GM19035 (cell line): ENCODE measurements around the gene TEP1.
"Not testable (repeated sequence)": the region's sequence is repeated elsewhere in the genome, so short reads cannot be mapped to it uniquely, and the experiment has no call there.

Source experiments
- ATAC-seq: cut with Tn5 transposase; IDR thresholded peaks from one replicate; pipeline ENCODE4 v1.9.1; 2021; ENCODE audit not compliant: unreplicated experiment

The TEP1 gene

DNA sequence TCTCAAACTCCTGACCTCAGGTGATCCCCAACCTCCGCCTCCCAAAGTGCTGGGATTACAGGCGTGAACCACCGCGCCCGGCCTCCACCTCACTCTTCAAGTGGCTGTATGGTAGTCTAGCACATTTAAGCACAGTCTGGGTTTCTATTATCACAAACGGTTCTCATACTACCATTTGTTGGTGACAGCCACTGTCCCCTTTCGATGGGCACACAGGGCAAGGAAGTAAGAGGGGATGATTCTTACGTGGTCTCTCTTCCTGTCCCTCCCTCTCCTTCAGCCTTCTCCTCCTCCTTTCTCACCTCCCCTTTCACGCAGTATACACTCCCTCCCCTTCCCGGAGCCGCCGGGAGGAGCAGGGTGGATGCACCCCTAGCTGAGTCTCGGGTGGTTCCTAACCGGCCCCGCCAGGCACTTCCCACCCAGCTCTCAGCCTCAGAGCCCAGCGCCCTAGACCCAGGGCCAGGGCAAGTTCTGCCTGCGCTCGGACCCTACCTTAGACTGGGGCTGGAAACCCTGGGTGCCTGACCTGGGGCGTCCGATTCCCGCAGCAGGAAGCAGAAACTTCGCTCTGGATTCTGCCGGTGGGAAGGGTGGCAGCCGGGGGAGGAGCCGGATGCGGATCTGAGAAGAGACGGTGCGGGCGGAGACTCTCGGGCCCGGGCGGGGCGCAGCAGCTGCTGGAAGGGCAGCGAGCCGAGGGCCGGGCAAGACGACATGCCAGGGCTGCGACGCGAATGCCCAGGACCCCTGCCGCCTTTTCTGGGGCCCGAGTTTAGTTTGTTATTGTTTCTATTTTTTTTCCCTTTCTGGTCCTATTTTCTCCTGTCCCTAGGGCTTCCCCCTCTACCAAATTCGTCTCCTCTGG is at the start of gene TEP1:
Gene TEP1, minus strand, starts transcription at position 626 of the 868 bp plus-strand sequence. CDS start 5,062 bp downstream, outside the sequence.
- ATAC-seq = peak; percentile 67

DNA sequence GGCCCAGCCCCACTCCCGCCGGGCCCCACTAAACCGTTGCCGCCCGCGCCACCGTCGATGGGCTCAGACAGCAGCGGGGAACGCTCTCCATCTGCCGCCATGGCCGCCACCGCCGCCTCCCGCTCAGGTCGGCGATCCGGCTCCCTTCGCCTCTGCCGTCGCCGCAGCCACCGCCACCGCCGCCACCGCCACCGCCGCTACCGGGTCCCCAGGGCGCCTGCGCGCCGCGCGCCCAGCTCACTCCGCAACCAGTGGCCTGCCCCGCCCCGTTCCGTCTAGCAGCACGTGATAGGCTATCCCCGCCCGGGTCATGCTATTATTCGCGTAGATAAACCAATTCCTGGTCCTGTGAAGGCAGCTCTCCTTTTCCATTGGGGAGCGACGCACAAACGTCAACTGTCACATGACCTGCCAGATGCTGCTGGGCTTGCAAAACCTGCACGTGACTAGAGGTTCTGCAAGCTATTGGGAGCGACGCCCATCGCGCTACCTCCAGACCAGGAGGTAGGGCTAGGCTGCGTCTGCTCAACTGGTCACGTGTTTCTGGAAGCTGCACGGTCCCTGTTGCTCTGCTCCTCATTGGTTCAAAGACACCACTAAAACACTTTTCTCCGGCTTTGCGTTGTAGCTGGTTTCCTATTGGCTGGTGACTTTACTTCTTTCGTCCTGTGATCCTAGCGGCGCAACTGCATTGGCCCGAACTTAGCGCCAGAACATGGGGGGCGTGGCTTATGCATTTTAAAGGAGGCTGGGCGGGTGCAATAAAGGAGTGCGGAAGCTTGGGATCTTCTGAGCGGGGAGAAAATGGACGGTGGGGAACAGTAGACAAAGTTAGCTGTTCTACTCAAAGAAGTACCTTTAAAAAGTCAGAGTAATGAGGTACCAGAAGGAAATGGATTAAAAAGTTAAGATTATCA is 48.2 kb upstream of the TEP1 start, which contains the start of gene PIP4P1:
Gene PIP4P1, minus strand, starts transcription at position 210 of the 917 bp plus-strand sequence. Its CDS starts 109 bp downstream, at position 101.
- ATAC-seq = peak; percentile 93

DNA sequence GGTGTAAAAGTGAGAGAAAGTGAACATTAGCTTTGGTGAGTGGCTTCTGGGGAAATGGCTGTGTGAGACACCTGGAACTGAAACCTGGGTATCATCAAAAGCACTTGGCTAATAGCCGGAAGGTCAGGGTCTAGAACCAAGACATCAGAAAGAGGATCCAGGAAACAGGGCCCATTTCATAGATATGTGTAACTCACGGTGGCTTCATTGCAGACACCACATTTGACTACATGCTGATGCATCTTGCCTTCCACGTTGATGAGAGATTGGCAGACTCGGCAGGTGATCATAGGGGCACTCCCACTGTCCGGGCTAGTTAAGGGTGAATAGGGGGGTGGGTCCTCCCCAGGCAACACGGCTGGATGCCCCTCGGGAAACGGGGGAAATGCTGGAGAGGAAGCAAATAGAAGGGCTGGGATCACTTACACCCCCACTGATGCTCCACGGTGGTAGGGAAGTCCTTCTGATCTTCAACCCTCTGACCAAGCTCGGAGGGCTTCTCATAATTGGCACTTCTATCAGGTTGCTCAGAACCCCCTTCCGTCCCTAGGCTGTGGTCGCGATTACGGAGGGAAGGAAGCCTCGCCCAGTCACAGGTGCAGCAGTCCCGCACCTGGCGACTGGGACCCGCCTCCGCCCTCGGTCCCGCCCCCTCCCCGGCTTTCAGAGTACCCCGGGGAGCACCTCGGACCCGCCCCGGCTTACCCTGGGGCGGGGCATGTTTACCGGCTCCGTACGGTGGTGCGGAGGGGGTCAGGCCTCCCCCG is 47.3 kb upstream of the TEP1 start:
- ATAC-seq = peak; percentile 10

DNA sequence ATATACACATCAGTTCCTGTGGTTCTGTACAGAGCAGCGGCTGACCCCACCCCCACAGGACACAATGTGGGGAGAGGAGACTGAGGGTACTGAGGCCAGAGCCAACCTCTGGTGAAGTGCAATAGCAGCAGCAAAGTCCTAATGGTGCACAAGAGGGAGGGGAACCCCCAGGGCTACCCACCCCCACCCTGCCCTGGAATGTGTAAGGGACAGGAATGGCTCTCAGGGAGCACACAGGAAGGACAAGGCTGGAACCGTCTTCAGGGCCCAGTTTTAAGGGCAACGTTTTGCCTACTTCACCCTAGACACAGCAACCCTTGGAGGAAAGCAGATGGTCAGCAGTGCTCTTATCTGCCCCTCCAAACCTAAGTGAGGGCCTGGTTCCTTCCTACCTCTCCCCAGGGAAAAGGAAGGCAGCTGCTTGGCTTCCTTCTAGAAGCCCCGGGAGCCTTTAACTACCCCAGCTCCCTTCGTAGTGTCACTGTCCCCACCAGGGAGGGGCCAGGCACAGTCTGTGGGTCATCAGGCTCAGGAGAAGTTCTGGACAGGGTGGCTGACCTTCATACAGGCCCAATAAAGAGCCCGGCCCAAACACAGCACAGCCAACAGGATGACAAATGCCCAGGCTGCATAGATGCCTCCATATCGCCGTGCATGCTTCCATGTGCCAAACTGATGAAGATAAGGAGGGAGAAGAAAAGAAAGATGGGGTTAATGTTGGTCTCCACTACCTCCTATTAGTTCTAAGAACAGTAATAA is 44.9 kb upstream of the TEP1 start:
- ATAC-seq = no peak

DNA sequence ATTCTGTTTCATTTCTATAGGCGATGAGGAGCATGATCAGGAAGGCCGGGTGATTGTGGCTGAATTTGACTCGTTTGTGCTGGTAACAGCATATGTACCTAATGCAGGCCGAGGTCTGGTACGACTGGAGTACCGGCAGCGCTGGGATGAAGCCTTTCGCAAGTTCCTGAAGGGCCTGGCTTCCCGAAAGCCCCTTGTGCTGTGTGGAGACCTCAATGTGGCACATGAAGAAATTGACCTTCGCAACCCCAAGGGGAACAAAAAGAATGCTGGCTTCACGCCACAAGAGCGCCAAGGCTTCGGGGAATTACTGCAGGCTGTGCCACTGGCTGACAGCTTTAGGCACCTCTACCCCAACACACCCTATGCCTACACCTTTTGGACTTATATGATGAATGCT is 43.7 kb upstream of the TEP1 start:
- no peak for ATAC-seq

DNA sequence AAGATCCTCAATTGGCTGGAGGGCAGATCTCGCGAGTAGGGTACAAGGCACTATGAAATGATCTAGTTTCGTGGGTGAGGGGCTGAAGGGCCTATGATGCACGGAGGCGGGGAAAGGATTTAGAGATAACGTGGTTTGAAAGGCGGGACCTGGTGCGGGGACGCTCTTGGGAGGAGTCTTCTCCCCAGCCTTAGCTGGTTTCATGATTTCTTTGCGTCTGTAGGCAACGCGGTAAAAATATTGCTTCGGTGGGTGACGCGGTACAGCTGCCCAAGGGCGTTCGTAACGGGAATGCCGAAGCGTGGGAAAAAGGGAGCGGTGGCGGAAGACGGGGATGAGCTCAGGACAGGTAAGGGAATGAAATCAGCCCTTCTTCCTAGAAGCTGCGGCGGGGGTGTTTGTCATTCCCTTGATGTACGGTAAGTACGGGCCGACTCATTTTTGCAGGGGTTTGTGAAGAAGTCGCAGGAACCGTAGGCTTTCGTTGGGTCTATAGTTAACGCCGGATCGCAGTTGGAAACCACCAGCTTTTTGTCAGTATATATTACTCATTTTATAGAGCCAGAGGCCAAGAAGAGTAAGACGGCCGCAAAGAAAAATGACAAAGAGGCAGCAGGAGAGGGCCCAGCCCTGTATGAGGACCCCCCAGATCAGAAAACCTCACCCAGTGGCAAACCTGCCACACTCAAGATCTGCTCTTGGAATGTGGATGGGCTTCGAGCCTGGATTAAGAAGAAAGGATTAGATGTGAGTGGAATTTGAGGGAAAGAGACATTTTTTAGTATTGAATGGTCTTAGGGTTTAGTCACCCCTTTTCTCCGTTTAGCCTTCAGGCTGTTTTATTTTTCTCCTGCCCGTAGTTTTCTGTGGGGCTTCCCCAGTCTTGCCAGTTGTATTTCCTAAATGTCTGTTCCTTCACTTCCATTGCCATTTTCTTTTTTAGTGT is 42.3 kb upstream of the TEP1 start:
- peak; percentile 52 for ATAC-seq

DNA sequence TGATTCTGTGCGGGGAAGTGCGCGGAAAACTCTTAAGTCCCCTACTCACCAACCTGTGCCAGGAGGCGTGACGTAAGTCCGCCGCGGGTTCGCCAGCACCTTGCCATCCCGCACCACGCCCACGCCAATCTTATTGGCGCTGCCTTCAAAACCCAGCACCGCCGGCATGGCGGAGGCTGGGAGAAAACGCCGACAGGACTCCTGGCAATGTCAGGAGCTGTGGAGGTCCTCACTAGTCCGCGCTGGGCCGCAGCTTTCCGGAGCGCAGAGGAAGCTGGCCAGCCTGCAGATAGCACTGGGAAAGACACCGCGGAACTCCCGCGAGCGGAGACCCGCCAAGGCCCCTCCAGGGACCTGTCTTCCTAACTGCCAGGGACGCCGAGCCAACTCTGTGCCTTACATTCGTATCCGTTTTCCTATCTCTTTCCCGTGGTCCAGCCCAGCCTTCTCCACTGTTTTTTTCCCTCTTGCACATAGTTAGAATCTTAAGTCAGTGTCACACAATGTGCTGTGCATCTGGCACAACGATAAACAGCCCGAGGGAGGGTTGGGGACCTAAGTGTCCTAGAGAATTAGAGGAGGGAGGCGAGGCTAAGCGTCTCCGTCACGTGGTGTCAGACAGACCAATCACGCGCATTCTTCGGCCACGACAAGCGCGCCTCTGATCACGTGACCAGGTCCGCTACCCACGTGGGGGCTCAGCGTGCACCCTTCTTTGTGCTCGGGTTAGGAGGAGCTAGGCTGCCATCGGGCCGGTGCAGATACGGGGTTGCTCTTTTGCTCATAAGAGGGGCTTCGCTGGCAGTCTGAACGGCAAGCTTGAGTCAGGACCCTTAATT is 41.4 kb upstream of the TEP1 start, which contains the start of the genes APEX1 and OSGEP:
Gene APEX1, plus strand, starts transcription at position 711 of the 839 bp plus-strand sequence. CDS start 420 bp downstream, outside the sequence.
Gene OSGEP, minus strand, starts transcription at position 297 of the 839 bp plus-strand sequence. Its CDS starts 129 bp downstream, at position 168.
- peak; percentile 81 for ATAC-seq

DNA sequence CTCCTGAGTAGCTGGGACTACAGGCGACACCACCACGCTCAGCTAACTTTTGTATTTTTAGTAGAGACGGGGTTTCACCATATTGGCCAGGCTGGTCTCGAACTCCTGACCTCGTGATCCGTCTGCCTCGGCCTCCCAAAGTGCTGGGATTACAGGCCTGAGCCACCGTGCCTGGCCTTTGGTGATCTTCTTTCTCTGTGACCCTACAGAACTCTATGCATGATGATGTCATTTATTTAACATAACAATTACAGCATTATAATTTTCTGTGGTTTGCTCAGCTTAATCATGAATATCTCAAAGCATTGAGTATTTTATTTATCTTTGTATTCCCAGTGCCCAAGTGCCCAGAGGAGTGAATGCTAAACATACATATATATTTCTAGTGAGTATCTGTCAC is 39.5 kb upstream of the TEP1 start:
- not testable (repeated sequence) for ATAC-seq

DNA sequence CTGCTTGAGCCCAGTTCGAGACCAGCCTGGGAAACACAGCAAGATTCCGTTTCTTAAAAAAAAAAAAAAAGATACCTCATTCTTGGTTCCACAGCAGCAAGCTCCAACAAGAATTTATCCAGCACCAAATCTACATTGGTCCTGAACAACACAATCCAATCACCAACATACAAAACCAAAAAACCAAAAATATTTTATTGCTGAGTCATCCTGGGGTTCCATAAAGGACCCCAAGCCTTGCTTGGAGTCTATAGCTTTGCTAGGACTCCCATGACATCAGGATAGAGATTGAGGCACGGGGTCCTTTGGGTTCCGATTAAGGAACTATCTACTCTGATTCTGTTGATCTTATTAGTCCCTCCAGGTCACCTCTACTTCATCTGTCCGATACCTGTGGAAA is 33.6 kb upstream of the TEP1 start:
- no peak for ATAC-seq

DNA sequence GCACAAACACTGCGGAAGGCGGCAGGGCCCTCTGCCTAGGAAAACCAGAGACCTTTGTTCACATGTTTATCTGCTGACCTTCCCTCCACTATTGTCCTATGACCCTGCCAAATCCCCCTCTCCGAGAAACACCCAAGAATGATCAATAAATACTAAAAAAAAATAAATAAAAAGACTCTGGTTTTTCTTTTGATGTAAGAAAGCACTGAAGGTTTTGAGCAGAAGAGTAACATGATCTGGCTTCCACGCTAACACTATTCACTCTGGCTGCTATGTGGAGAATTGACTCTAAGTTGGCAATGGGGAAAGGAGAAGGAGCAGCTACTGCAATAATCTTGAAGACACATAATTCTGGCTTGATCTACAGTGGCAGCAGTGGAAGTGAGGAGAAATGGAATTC is 30.3 kb upstream of the TEP1 start:
- ATAC-seq = not testable (repeated sequence)

DNA sequence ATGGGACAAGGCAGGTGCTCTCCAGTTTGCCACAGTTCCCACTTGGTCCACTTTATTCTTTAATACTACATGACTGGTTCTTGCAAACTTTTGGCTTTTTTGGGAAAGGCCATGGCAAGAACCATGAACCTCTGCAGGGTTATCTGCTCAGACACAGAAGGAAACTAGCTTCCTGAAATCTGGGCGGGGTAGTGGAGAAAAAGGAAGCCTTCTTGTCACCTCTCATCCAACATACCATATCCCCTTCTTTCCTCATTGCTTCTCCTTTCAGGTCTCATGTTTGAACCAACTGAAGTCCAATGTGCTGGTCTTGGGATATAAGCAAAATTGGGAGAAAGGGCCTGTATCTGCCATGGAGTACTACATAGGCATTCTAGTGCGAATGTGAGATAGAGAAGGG is 28.2 kb upstream of the TEP1 start:
- ATAC-seq = no peak

DNA sequence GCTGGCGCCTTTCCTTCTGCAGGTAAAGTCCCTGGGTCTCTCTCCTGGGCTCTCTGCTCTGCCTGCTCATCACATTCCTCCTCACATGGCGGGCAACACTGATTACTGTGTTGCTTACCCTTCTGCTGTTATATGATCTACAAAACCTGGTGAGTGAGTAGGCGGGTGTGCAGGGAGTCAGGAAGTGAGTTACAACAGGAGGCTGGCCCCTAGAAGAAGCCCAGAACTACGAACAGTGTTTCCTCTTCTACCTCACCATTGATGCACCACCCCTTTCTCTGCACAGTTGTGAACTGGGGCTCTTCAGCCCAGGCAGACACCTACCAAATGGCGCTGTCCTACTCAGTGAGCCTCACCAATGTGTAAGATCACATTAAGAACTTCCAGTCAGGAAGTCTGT is 27.6 kb upstream of the TEP1 start:
- ATAC-seq = no peak

DNA sequence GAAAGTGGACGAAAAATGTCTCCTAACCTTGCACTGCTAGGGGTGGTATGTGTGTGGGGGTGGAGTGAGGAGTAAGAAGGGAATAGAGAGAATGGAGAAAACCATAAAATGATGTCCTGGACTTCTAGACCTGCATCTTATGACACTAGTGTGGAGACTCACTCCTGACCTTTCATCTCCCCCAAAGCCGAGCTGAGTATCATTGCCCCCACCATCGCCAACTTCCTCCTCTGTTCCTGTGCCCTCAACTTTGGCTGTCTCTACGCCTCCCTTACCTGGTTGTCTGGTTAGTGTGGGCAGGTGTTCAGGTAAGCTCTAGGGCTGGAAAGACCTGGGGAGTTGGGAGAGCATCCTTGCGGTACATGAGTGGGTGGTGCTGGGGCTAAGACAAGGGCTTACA is 27.2 kb upstream of the TEP1 start:
- ATAC-seq = no peak

DNA sequence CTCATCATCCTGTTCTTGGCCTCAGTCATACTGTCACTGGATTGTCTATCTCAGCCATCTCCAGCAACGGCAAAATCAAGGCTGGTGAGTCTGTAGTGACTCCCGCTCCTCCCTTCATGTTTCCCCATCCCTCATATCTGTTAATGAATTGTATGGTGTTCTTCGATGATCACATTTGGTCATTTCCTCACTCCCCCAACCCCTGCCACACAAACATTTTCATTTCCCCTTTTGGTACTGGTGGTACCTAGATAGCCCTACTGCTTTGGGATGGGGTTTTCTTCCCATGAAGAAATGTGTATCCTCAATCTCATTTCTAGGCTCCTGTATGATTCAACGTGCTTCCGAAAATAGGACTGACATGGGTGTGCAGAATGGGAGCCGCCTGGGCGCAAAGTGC is 25.4 kb upstream of the TEP1 start:
- no peak for ATAC-seq

DNA sequence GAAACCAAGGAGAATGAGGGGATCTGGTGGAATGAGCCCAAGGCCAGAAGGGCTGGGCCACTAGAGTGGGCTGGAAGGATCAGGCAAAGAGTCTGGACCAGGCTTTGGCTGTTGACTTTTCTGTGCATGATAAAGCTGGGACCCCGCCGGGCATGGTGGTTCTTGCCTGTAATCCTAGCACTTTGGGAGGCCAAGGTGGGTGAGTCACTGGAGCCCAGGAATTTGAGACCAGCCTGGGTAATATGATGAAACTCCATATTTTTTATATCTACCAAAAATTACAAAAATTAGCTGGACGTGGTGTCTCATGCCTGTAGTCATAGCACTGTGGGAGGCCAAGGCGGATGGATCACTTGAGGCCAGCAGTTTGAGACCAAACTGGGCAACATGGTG is 23.1 kb upstream of the TEP1 start:
- ATAC-seq = no peak

DNA sequence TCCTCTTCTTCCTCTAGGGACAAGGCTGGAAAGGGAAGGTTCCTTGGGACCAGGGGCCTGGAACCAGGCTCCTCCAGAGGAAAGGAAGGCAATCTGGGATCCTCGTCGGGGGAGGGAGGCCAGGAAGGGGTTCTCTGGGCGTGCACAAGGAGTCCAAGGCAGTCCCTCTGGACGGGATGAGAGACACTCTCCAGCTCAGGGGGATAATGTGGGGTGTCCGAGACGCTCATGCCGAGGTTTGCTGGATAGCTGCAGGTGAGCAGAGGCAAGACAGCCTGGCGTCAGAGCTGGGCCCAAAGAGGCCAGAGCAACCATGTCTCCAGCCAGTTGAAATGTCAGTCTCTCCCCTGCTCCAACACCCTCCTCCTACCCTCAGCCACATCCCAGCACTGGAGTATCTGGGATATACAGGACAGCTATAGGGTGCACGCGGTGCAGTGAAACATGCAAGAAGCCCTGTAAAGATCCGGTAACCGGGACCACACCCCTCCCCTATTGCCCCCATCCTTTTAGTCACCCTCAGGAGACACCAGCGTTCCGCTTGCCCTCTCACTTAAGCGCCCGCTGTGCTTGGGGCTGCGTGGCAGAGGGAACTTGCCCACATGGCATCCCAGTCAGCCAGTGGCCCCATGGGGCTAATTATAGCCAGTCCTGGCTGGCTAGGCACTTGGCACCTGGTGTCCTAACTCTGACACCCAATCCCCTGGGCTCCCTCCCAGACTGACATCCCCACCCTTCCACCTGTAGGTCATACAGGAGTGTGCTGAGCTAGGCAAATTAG is 22.5 kb upstream of the TEP1 start, which contains the start of gene KLHL33:
Gene KLHL33, minus strand, starts transcription at position 585 of the 781 bp plus-strand sequence. Its CDS starts 355 bp downstream, at position 230.
- ATAC-seq = no peak
